IPS-NIHi7 (cell line): Measurements from ENCODE around the gene PPP1R14C.
"Not testable (repeated sequence)": the region's sequence is repeated elsewhere in the genome, so short reads cannot be mapped to it uniquely, and the experiment has no call there.

Source experiments
- DNase-seq: peaks from one replicate; pipeline ENCODE4 v3.0.0; 2012; ENCODE audit warnings: mixed read lengths; ENCODE audit errors: extremely low spot score

PPP1R14C gene

DNA sequence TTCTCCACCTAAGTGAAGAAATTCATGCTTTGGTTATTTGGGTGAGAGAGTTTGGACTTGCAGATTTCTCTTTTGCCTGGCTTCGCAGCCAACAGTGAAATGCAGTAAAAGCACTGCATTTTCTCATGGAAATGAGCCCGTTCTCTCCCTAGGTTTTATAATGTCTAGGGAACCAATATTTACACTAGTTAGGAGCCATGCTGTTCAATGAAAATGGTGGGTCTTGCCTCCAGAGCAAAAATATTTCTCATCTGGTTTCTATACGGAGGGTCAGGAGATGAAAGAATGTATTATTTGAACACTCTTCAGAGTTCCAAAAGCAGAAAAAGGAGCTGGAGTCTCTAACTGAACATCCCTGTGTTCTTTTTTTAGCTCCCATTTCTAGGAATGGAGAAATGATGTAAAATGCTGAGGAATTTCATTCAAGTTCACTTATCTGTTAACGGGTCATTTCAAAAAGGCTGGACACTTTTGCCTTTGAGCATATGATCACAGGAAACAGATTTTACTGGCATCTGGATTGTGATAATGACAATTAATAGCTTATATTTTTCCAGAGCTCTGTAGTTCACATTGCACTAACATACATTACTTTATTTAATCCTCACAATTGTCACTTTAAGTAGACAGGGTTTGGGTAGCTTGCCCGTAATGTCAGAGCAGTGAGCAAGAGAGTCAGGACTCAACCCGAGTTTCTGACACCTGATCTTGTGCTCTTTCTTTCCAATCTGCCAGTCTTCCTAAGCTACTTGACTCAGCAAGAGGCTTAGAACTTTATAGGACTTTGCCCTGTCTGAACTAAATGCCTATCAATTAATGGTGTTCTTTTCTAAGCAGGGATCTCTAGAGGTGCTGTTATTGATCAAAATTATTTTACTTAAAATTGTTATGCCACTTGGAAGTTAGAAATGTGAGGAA is 78.0 kb downstream of the PPP1R14C start:
- DNase-seq, result no peak

DNA sequence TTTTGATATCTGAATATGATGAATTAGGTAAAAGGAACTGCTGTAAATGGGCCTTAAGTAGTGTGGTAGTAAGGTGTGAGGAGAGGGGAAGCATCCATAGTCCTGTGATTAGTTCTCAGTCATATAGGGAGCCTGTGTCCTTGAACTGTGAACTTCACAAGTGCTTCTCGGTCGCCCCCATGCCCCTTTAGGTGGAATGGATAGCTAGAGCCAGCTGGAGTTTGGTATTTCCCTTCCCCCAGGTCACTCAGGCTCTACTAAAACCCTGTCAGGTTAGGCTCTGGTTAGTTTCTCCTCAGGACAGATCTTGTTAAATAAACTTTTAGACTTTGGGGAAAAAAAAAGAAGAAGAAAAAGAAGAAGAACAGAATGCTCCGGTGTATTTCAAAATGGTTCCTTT is 82.0 kb downstream of the PPP1R14C start:
- DNase-seq, result no peak

DNA sequence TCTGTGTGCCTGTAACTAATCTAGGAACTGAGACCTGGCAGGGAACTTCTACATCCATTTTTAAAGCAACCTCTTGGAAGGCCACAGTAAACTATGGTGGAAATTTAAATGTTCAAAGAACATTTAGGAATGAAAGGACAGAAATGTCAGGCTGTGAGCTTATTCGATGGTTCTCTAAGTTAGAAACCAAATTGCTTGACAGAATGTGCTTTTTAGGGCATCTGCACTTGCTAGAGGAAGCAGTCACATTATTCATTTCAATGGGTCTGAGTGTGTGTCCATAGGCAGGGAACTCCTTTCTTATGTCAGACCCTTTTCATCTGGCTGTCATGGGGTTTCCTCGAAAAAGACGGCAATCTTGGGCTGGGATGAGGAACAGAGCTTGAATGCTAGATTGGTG is 84.4 kb downstream of the PPP1R14C start:
- no peak for DNase-seq

DNA sequence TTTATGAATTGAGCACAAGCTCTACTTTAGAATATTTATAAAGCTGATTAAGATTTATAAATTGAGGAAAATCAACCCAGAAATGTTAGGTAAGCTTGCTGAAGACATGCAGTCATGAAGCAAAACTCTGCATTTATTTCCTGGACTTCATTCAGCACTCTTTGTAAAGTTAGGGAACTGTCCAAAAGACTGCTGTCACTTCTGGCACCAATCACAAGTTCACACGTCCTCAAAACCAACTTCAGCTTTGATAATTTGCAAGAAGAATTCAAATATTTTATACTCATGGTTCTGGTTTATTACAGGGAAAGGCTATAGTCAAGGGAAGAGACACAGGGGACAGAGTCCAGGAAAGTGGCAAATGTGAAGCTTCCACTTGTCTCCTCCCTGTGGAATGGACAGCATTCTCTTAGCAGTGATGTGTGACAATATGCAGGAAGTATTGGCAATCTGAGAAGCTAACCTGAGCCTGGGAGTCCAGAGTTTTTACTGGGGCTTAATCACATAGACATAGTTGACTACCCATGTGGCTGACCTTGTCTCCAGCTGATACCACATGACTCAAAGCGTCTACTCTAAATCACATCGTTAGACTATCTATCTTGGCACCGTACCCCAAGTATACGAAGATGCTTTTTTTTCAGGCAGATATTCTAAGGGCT is 85.4 kb downstream of the PPP1R14C start:
- DNase-seq, result no peak

DNA sequence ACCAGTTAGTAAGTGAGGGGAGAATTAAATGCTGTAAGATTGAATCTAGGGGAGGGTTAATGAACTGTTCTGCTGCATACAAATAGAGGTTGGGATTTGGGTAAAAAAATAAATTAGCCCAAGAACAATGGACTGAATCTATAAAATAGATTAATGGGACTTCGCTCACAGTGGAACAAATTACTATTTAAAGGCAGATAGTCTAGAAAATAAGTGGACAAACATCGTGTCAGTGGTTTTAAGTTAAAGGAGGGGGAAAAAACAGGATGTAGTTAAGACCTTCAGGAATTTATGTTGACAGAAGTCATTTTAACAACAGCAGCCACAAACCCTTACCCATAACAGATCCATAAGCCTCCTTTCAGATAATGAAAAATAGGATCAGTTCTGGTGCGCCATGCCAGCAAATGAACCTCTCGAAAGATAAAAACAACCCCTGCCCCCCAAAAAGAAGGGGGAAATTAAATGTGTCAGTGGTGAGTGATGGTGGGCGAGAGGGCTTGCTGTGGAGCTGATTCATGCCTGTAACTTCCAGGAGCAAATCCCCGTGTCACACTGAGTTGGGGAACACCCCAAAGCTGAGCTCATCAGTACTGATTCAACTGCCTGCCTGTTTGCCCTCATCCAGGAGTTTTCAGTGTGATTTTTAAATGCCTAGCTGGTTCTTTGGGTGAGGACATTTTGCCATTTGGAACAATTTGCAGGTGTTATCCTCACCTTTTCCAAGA is 86.8 kb downstream of the PPP1R14C start:
- no peak for DNase-seq

DNA sequence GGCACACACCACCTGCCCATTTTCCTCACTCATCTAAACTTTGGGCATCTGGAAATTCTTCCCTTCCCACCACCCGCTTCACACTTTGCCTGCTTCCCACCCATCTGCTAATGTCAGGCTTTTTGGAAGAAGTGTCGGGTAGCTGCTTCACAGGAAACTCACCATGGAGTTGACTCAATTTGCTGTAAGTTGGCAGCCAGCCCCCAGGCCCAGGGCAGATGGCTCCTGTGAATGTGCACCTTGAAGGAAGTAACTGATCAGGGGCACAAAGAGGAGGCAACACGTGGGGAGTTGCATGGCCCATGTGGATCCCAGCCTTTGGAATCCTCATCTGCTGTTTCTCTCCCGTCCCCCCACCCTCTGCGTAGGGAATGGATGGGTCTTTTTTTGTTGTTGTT is 87.3 kb downstream of the PPP1R14C start:
- no peak for DNase-seq

DNA sequence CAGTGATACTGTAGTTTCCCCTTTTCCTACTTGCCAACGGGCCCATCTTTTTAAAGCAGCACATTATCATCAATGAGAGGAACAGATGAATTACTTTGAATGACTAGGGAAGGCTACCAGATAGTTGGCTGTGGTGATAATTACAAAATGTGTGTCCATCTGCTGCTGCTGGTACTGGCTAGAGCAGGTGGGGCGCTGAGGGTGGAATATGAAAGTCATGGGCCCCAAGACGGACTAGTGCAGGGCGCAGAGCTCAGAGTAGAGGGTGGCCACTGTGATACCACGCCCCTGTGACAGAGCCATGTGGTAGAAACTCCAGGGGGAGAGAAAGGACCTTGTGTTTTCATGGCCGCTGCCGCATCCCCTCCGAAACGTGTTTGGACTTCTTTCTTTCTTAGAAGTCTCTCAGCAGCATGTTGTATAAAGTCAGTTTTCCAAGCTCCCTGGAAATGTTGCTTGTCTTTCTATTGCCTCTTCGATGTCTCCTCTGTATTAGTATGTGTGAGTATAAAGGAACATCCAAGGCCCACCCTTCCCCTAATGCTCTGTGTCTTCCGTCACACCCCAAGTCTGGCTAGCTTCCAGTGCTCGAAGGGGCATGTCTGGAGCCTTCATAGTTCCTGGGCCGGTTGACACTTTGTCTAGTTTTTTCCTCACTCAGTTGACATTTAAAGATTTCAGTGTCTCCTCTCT is 88.1 kb downstream of the PPP1R14C start:
- DNase-seq, result no peak

DNA sequence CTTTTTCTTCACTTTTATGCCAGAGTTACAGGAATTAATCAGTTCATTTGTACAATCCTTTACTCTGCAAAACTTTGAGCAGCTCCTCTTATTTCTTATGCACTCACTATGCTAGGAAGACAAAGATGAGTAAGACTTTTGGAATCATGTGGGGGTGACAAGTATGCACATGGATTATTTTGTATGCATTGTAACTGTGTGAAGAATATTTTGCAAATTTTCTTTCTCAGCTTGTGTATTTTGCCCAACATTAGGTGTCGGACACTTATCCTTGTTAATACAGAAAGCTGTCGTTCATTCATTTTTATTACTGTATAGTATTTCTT is 88.6 kb downstream of the PPP1R14C start:
- no peak for DNase-seq

DNA sequence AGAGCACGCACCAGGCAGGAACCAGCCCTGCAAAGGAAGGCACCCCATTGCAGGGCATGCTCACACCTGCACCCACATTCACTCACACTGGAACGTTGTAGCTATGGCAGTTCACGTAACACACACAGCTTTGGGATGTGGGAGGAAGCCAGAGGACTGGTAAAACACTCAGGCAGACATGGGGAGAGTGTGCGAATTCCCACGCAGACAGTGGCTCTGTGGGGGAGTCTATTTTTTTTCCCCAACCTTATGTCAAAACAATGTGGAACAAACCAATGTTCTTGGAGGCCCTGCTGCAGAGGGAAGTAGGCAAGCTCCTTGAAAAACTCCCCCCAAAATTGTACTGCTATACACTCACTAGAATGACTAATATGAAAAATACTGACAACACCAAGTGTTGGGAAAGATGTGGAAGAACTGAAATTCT is 91.0 kb downstream of the PPP1R14C start:
- no peak for DNase-seq

DNA sequence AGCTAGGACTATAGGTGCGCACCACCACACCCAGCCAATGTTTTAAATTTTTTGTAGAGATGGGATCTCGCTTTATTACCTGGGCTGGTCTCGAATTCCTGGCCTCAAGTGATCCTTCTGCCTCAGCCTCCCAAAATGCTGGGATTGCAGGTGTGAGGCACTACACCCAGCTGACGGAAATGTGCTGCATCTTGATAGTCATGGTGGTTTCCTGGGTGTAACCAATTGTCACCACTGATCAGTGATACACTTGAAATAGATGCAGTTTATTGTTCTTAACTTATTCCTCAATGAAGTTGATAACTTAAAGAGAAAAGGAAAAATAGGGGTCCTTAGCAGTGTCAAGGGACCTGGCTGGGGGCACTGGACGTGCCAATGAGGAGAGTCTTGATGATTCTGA is 92.4 kb downstream of the PPP1R14C start:
- no peak for DNase-seq

DNA sequence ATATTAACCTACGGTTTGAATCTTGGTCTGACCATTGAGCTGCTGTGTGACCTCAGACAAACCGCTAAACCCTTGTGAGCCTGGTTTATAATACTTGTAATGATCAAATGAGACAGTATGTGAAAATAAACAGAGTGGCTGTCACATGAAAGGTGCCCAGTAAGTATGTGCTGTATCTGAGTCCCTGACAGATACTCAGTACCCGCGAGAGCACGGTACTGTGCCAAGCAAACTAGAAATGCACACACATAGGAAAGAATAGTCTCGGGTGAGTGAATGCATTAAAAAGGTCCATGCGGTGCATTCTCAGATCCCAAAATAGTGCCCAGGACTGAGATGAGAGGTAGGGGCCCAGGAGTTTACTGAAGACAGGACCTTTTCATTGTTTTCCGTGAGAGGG is 93.3 kb downstream of the PPP1R14C start:
- DNase-seq, result no peak

DNA sequence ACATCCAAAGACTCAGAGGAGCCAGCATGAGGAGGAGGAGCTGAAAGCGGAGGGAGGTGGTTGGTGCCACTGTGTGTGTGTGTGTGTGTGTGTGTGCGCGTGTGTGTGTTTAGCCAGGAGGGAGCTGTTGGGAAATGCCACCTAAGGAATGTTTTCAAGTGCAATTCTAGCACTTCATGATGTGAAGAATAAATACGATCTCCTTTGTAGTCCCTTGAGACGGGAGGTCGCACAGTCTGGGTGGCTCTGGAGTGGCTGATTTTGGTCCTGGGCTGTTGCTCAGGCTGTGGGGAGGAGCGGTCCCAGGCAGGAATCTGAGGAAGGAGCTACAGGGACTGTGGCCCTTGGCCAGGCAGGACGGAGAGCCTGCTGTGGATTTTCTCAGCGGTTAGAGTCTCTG is 93.7 kb downstream of the PPP1R14C start:
- no peak for DNase-seq

DNA sequence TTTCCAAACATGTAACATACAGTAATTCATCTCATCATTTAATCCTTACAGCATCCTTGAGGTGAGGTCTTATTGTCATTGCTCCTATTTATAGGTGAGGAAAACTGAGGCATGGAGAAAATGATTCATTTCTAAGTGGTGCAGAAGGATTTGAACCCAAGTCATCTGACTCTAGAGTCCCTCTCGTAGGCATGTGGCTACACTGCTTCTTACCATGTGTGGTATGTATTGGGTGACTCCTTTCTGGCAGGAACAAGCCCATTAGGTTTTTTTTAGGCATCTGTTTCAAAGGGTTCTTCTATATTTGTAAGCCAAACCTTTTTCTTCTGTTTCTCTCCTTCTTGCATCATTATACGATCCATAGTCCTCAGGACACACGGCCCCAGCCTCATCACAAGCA is 94.8 kb downstream of the PPP1R14C start:
- no peak for DNase-seq

DNA sequence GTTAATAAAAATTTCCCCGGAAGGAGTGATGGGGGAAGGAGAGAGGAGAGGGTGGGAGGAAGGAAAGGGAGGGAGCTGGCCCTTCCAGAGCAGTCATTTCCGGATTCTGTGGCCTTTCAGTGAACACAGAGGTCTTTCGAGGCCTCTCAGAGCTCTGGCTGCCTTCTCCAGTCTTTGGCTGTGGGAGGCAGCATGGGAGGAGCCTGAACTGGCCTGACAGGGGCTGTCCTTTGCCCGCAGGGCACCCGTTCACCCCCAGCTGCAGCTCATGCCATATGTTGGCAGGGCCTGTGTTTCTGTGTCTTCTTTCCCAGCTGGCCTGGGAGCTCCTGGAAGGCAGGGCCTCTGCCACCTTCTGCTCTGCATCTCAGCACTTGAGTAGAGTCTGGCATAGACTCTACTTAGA is 95.5 kb downstream of the PPP1R14C start:
- DNase-seq, result no peak

DNA sequence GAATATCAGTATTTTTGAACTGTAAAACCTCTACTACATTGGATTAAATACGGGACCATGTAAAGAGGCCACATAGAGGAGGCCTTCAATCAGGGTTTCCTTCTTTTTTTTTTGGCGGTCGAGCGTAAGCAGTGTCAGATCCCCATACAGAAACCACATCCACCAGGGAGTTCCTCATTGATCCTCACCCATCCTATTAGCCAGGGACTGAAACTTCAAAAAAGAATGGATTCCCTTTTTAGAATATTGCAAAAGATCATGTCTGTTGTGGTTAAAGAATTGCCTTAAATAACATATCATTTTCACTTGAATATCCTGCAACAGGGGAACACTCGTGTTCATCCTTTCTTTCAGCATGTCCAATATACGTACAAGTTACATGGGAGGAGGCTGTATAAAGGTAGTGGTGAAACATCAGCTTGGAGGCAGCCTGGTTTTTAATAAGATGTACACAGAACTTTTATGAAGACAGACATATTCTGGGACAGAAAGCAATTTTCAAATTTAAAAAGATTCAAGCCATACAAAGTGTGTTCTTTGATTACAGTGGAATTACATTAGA is 96.1 kb downstream of the PPP1R14C start:
- DNase-seq, result no peak

DNA sequence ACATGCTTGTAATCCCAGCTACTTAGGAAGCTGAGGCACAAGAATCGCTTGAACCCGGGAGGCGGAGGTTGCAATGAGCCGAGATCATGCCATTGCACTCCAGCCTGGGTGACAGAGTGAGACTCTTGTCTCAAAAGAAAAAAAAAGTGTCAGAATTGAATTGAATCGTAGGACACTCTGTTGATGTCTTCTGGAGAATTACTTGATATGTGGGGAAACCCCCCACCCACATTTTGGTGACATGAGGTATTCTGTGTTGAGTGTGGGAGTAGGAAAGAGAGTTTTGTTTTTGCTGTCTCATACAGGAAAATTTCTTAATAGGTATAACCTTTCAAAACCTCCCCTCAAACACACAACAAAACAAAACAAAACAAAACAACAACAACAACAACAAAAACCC is 98.9 kb downstream of the PPP1R14C start:
- DNase-seq, result not testable (repeated sequence)

DNA sequence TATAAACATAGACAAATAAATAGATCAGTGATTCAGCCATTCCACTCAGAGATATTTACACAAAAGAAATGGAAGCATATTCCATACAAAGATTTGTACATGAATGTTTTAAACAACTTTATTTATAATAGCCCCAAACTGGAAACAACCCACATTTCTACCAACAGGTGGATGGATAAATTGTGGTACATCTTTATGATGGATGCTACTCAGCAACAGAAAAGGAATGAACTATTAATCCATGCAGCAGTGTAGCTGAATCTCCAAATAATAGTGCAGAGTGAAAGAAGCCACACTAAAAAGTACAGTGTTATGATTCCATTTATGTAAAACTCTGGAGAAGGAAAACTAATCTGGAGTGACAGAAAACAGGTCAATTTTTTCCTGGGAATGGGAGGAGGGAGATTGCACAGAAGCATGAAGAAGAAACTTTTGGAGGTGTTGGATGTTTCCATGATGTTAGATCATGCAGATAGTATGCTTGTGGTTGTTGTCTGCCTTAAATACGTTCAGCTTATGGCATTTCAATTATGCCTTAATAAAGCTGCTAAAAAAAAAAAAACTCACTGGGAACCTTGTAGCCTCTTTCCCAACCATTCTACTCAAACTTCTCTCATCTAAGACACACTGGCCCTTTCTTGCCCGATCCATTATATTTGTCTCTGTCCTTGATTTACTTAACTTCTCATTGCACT is 100.9 kb downstream of the PPP1R14C start:
- DNase-seq, result no peak

DNA sequence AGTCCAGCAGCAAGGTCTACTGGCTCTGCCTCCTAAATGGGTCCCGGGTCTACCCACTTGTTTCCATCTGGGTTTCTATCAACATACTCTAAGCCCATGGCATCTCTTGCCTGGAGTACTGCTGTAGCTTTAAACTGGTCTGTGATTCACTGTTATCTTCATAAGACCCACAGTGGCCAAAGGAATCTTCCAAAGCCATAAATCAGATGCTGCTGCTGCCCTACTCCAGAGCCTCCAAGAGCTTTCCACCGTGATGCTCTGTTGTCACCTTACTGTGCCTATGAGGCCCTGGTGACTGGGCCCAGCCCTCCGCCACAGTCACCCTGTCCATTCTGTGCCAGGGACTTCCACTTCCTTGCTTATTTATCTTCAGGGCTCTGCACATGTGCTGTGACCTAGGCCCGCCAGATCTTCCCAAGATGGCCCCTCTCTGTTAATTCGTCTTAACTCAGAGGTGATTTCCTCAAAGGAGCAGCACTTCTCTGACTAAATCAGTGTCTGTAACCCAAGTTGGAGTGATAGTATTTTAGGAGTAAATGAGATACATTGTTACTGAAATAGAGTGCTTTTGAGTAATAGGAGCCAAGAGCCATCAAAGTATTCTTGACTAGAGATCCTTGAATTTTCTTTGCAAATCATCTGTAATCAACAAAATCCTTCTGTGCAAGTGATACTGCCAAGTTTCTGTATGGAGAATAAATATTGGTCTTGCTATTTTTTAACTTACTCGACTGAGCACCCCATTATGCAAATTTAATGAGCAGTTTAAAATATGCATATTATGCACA is 102.5 kb downstream of the PPP1R14C start:
- no peak for DNase-seq

DNA sequence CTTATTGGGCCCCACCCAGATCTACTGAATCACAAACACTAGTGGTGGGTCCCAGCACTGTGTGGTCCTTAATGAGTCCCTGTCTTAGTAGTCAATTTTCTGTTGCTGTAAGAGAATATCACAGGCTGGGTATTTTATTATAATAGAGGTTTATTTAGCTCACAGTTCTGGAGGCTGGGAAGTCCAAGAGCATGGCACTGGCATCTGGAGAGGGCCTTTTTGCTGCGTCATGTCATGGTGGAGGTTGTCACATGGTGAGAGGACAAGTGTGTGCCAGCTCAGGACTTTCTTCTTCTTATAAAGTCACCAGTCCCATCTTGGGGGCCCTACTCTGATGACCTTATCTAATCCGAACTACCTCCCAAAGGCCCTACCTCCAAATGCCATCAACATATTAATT is 105.0 kb downstream of the PPP1R14C start:
- no peak for DNase-seq

DNA sequence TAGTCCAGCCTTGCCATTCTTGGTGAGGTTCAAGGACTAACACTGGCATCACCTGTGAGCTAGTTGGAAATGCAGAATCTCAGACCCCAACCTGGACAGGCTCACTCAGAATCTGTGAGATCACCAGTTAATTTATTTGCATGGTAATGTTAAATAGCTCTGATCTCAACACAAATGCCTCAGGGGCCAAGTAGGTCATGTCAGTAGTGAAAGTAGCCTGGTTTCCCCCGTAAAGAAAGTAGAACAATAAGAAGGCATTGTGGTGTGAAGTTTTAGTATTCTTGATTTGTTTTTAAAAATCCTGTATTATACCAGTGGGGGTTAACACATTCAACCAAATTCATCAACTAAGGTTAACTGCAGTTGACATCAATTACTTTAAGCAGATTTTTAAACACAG is 105.5 kb downstream of the PPP1R14C start:
- no peak for DNase-seq
